T-cell (primary cell): ENCODE measurements around the gene ANO8. TPM values are rescaled to one million over a fixed set of nuclear protein-coding genes. Genes with fewer than 3 reads are reported as not detected.

Source experiments
- ATAC-seq, 4 experiments: fragments of 200-7000 bp in 3 of 4; fragments of 150-1000 bp in 1 of 4; cut with Tn5 transposase; replicated peaks in 1 of 4; 1 replicate in 3 of 4; 2 replicates in 1 of 4; pipeline ENCODE4 v1.10.0; 2021; ENCODE audit warnings: moderate library complexity in 3 of 4, mild to moderate bottlenecking in 2 of 4, moderate number of reproducible peaks in 1 of 4
- CTCF ChIA-PET, 2 donors: fragments of 300-600 bp; sonication (Branson Sonifier 250); formaldehyde crosslinking; loops; one replicate each; lab custom pipeline; 2022; ENCODE audit warnings: antibody characterized with exemption in 2 of 2; lab: Charles Lee
- POLR2A ChIA-PET, 2 donors: fragments of 300-600 bp; sonication (Branson Sonifier 250); formaldehyde crosslinking; loops; one replicate each; lab custom pipeline; 2022; ENCODE audit warnings: antibody characterized with exemption in 2 of 2; lab: Charles Lee
- DNase-seq, 35 experiments: peaks; one replicate each; pipeline versions ENCODE4 v3.0.0 to v3.0.0-alpha.2; 2013 to 2023
- H3K27ac ChIP-seq: one replicate; pipeline ENCODE4 v1.5.1; 2013; ENCODE audit warnings: low read length
- H3K27me3 ChIP-seq, 2 experiments: replicated peaks in 1 of 2; 1 replicate in 1 of 2; 2 replicates in 1 of 2; pipeline versions ENCODE4 v1.6.1 to v1.7.0; 2013; ENCODE audit warnings: low read length in 1 of 2, mixed read lengths in 1 of 2; ENCODE audit not compliant: control insufficient read depth in 2 of 2, insufficient read depth in 2 of 2; ENCODE audit errors: extremely low read depth in 1 of 2
- H3K36me3 ChIP-seq, 2 donors: 1 replicate in 1 of 2; 2 replicates in 1 of 2; pipeline versions ENCODE4 v1.6.1 to v1.7.0; 2013; ENCODE audit warnings: low read length in 1 of 2; ENCODE audit not compliant: control insufficient read depth in 2 of 2, insufficient read depth in 1 of 2; ENCODE audit errors: extremely low read depth in 1 of 2
- H3K4me1 ChIP-seq, 2 experiments: 1 replicate in 1 of 2; 2 replicates in 1 of 2; pipeline versions ENCODE4 v1.6.1 to v1.7.0; 2013; ENCODE audit warnings: low read length in 2 of 2, mixed read lengths in 1 of 2; ENCODE audit not compliant: insufficient read depth in 2 of 2, control insufficient read depth in 1 of 2; ENCODE audit errors: extremely low read depth in 1 of 2
- H3K4me3 ChIP-seq, 2 donors: 1 replicate in 1 of 2; 2 replicates in 1 of 2; pipeline versions ENCODE4 v1.5.1 to v1.7.0; 2013; ENCODE audit warnings: mild to moderate bottlenecking in 2 of 2, low read length in 1 of 2, moderate library complexity in 1 of 2; ENCODE audit not compliant: control insufficient read depth in 1 of 2; ENCODE audit errors: extremely low read depth in 1 of 2
- H3K9me3 ChIP-seq: 2 replicates; pipeline ENCODE4 v1.7.0; 2013
- H3K27ac Mint-ChIP-seq, 2 donors: one replicate each; pipeline ENCODE4 v1.8.0; 2020 to 2021; ENCODE audit warnings: mild to moderate bottlenecking in 2 of 2, mixed read lengths in 2 of 2
- H3K27me3 Mint-ChIP-seq, 2 donors: one replicate each; pipeline ENCODE4 v1.8.0; 2021 to 2022; ENCODE audit warnings: mixed read lengths in 2 of 2
- H3K36me3 Mint-ChIP-seq: one replicate; pipeline ENCODE4 v1.8.0; 2021; ENCODE audit warnings: mixed read lengths
- H3K4me1 Mint-ChIP-seq, 3 donors: one replicate each; pipeline ENCODE4 v1.8.0; 2020 to 2022; ENCODE audit warnings: mixed read lengths in 3 of 3, mild to moderate bottlenecking in 1 of 3
- H3K4me3 Mint-ChIP-seq, 3 donors: one replicate each; pipeline ENCODE4 v1.8.0; 2020 to 2022; ENCODE audit warnings: mild to moderate bottlenecking in 3 of 3, mixed read lengths in 3 of 3, moderate library complexity in 3 of 3
- H3K9me3 Mint-ChIP-seq, 3 donors: one replicate each; pipeline ENCODE4 v1.8.0; 2020 to 2022; ENCODE audit warnings: mixed read lengths in 3 of 3
- WGBS: methylation state at CpG from one replicate; pipeline ENCODE4 v1.1.5; 2013; ENCODE audit warnings: missing lambda C conversion rate; ENCODE audit not compliant: insufficient coverage; 5-methylcytosine and 5-hydroxymethylcytosine counted together
- total RNA-seq, 35 experiments: library from RNA in 6 of 35; stranded (reverse) in 6 of 35; fragments of 120-200 nt in 1 of 35; gene quantifications; one replicate each; pipeline versions ENCODE4 v1.2.1 to v1.2.4 and lab custom pipeline; 2013 to 2026

ANO8 gene
- total RNA-seq, 5 donors from 2014 or later (not counting 1 experiment from before 2014, with no cell fraction given), result 18.3 to 27.4 (median 24.9) TPM

DNA sequence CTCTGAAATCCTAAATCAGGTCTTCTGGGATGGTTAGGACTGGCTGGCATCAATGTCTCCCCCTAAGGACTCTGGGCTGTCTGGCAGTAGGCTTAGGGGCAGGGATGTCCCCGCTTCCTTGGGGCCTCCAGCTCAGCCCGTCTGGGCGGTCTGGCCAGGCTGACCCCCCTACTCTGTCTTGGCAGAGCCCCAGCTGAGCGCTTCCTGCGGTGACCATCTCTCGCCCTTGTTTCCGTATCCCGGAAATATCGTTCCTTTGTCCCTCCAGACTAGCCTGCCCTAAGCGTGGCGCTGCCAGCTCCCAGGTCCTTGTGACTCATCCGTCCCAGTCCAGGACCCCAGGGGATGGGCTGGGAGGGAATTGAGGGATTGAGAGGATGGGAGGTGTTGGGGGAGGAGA, 14.0 kb upstream of the ANO8 start:
- POLR2A ChIA-PET, result no interaction called here
- CTCF ChIA-PET, result no interaction called here
- Histone ChIP-seq H3K27me3 (peaks cover 2 to 61% of the 10 kb centered on the region in 2 experiments), H3K9me3 (no peaks in the 10 kb centered on the region), H3K4me1 (peaks cover 0 to 12% of the 10 kb centered on the region in 2 experiments), H3K27ac (no peak overlapping the region), H3K36me3 (peaks cover 0 to 4% of the 10 kb centered on the region in 2 donors), H3K4me3 (no peak overlapping the region)
- DNase-seq (no peak), ATAC-seq (no peak)
- Mint-ChIP-seq H3K36me3 (no peaks in the 10 kb centered on the region), H3K9me3 (no peaks in the 10 kb centered on the region), H3K4me3 (no peak overlapping the region), H3K4me1 (peaks cover 9 to 15% (median 10%) of the 10 kb centered on the region in 3 donors), H3K27ac (no peak overlapping the region), H3K27me3 (peaks cover 26 to 27% of the 10 kb centered on the region in 2 donors)
- 21% methylated on average over 8 of the region's 12 CpGs for WGBS

DNA sequence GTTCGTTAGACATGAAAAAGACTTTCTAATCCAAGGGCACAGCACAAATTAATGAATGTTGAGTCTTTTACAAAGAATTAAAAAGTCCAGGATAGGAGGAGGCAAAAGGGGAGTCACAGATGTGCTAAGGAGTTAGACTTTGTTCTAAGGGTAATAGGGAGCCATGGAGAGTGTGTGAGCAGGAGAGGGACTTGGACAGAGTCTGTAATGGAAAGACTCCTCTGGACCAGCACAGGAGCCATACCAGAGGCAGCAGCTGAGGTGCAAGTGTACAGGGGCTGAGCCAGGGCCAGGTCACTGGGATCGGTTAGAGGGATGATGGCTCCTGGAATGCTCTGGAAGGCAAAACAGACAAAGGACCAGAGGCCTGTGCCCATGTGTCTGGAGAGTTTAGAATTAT, 13.2 kb upstream of the ANO8 start:
- H3K4me3 ChIP-seq, result no peak overlapping the region
- H3K36me3 ChIP-seq, result peaks cover 0 to 4% of the 10 kb centered on the region in 2 donors
- peaks cover 0 to 12% of the 10 kb centered on the region in 2 experiments for H3K4me1 ChIP-seq
- Mint-ChIP-seq H3K4me3 (no peak overlapping the region), H3K9me3 (no peaks in the 10 kb centered on the region), H3K4me1 (peaks cover 9 to 15% (median 10%) of the 10 kb centered on the region in 3 donors), H3K27me3 (peaks cover 20 to 22% of the 10 kb centered on the region in 2 donors), H3K27ac (no peak overlapping the region), H3K36me3 (no peaks in the 10 kb centered on the region)
- no peak overlapping the region for H3K27ac ChIP-seq
- ChIA-PET CTCF (interaction anchor here (0.9 to 1.6 kb wide), 3 partner anchors 39 to 41 kb away, joined by 3 to 4 read pairs (median 3); partner anchors contain the start of gene DDA1 (in 1 of the 2)), POLR2A (no interaction called here)
- H3K9me3 ChIP-seq, result no peaks in the 10 kb centered on the region
- no CpG with 5 or more reads among the region's 2 CpGs for WGBS
- DNase-seq (no peak), ATAC-seq (no peak)
- H3K27me3 ChIP-seq, result peaks cover 2 to 54% of the 10 kb centered on the region in 2 experiments

DNA sequence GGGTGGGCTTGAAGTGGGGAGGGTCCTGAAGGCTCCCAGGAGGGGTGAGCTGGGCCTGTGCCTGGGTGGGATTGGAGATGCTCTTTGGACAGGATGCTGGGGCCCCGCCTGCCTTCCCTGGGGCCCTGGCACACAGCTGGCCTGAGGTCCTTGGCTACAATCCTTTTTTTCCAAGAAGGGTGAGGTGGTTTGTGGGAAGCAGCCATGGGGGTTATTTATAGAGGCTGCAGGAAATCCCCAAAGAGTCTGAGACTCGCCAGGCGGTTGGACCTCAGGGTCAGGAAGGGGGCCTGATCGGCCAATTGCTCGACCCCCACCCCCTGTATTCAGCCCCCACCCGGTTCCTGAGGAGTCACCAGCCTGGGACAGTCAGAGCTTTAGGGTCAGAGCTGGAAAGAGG, 12.7 kb upstream of the ANO8 start:
- Histone ChIP-seq H3K4me1 (peaks cover 0 to 12% of the 10 kb centered on the region in 2 experiments), H3K27ac (no peak overlapping the region), H3K27me3 (peaks cover 2 to 49% of the 10 kb centered on the region in 2 experiments), H3K9me3 (no peaks in the 10 kb centered on the region), H3K36me3 (peaks cover 0 to 4% of the 10 kb centered on the region in 2 donors), H3K4me3 (no peak overlapping the region)
- peaks cover 20% of the 10 kb centered on the region in 2 donors for H3K27me3 Mint-ChIP-seq
- DNase-seq (no peak), ATAC-seq (no peak)
- H3K4me1 Mint-ChIP-seq, result peaks cover 9 to 15% (median 10%) of the 10 kb centered on the region in 3 donors
- POLR2A ChIA-PET, result no interaction called here
- no peaks in the 10 kb centered on the region for H3K9me3 Mint-ChIP-seq
- CTCF ChIA-PET, result interaction anchor here (0.9 to 1.6 kb wide), 4 partner anchors 37 to 42 kb away, joined by 3 to 4 read pairs (median 4); partner anchors contain the start of gene DDA1 (in 1 of the 2)
- no peaks in the 10 kb centered on the region for H3K36me3 Mint-ChIP-seq
- H3K4me3 Mint-ChIP-seq, result no peak overlapping the region
- no peak overlapping the region for H3K27ac Mint-ChIP-seq
- 57% methylated on average over 2 of the region's 6 CpGs for WGBS

DNA sequence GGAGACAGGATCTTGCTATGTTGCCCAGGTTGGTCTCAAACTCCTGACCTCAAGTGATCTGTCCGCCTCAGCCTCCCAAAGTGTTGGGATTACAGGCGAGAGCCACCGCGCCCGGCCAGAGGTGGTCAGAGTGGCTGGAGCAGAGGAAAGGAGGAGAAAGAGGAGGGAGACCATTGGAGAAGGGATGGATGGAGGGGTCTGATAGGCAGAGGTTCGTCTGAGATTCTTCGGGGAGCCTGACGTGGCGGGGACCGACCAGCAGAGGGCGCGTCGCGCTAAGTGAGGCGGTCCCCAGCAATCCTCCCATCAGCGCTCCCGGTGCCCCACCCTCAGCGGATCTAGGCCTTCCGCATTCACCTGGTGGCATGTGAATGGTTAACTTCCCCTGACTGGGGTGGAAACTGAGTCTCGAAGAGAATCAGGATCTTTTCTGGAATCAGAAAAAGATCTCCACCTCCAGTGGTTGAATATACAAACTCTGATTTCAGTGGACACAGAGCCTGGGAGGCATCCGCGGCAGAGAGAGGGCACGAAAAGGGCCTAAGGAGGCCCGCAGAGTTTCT, 11.5 kb upstream of the ANO8 start:
- Mint-ChIP-seq H3K27me3 (peaks cover 13 to 14% of the 10 kb centered on the region in 2 donors), H3K4me1 (peaks cover 5 to 13% (median 5%) of the 10 kb centered on the region in 3 donors), H3K9me3 (no peaks in the 10 kb centered on the region), H3K36me3 (no peaks in the 10 kb centered on the region), H3K4me3 (no peak overlapping the region), H3K27ac (peak overlapping the region in 1 of 2 donors; percentile 49)
- DNase-seq (peak in 33 of 35 experiments; percentile 27 to 85 (median 64)), ATAC-seq (peak; percentile 94 to 96 (median 96))
- CTCF ChIA-PET, result interaction anchor here (0.6 to 0.7 kb wide), 6 partner anchors 25 to 753 kb away, joined by 3 to 9 read pairs (median 3); no protein-coding TSS in a partner anchor
- POLR2A ChIA-PET, result no interaction called here
- H3K4me1 ChIP-seq, result peaks cover 0 to 7% of the 10 kb centered on the region in 2 experiments
- H3K9me3 ChIP-seq, result no peaks in the 10 kb centered on the region
- H3K27ac ChIP-seq, result no peak overlapping the region
- H3K4me3 ChIP-seq, result no peak overlapping the region
- H3K27me3 ChIP-seq, result peaks cover 2 to 38% of the 10 kb centered on the region in 2 experiments
- H3K36me3 ChIP-seq, result peaks cover 4 to 5% of the 10 kb centered on the region in 2 donors
- 23% methylated on average over 19 of the region's 24 CpGs for WGBS

DNA sequence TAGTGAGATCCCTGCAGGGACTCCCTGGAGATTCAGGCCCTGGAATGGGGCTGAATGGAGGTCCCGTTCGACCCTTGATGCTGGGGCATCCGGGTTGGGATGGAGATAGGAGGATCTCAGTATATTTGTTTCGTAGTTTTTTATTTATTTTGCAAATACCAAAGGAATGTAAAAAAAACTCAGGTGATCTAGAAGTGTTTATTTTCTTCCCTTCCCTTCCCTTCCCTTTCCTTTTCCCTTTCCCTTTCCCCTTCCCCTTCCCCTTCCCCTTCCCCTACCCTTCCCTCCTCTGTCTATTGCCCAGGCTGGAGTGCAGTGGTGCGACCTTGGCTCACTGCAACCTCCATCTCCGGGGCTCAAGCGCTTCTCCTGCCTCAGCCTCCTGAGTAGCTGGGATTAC, 7.2 kb upstream of the ANO8 start:
- Histone ChIP-seq H3K36me3 (peaks cover 4 to 8% of the 10 kb centered on the region in 2 donors), H3K4me3 (no peak overlapping the region), H3K27ac (no peak overlapping the region), H3K4me1 (peaks cover 5 to 23% of the 10 kb centered on the region in 2 experiments), H3K27me3 (peaks cover 0 to 6% of the 10 kb centered on the region in 2 experiments), H3K9me3 (no peaks in the 10 kb centered on the region)
- POLR2A ChIA-PET, result no interaction called here
- Mint-ChIP-seq H3K27me3 (no peaks in the 10 kb centered on the region), H3K4me3 (no peak overlapping the region), H3K36me3 (no peaks in the 10 kb centered on the region), H3K27ac (no peak overlapping the region), H3K4me1 (peaks cover 18 to 26% (median 23%) of the 10 kb centered on the region in 3 donors), H3K9me3 (no peaks in the 10 kb centered on the region)
- ATAC-seq, result no peak
- 100% methylated on average over 3 of the region's 7 CpGs for WGBS
- CTCF ChIA-PET, result no interaction called here
- no peak for DNase-seq

DNA sequence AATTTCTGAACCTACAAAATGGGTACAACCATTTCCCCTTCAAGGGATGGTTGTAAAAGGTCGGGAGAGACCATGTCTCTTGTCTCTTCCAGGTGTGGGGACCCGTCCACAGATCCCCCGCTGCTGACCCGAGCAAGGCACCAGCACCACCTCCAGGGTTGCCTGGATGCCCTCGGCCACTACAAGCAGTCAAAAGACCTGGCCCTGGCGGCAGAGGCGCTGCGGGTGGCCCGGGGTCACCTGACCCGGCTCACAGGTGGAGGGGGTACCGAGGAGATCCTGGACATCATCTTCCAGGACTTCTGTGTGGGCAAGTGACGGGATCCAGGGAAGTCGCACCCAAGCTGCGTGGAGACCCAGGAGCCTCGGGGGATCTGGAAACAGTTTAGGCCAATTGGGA, 6.7 kb upstream of the ANO8 start:
- peaks cover 4 to 8% of the 10 kb centered on the region in 2 donors for H3K36me3 ChIP-seq
- no peaks in the 10 kb centered on the region for H3K36me3 Mint-ChIP-seq
- H3K9me3 Mint-ChIP-seq, result no peaks in the 10 kb centered on the region
- POLR2A ChIA-PET, result no interaction called here
- peaks cover 5 to 27% of the 10 kb centered on the region in 2 experiments for H3K4me1 ChIP-seq
- no peak overlapping the region for H3K27ac ChIP-seq
- no peaks in the 10 kb centered on the region for H3K27me3 Mint-ChIP-seq
- no peak overlapping the region for H3K4me3 ChIP-seq
- no peaks in the 10 kb centered on the region for H3K9me3 ChIP-seq
- no peak overlapping the region for H3K4me3 Mint-ChIP-seq
- DNase-seq (no peak), ATAC-seq (no peak)
- H3K4me1 Mint-ChIP-seq, result peaks cover 19 to 28% (median 25%) of the 10 kb centered on the region in 3 donors
- H3K27me3 ChIP-seq, result peaks cover 0 to 5% of the 10 kb centered on the region in 2 experiments
- CTCF ChIA-PET, result interaction anchor here in 1 of 2 donors (0.7 kb wide), 1 partner anchor 43 kb away, joined by 4 read pairs; no protein-coding TSS in a partner anchor
- 93% methylated on average over 14 of the region's 15 CpGs for WGBS
- H3K27ac Mint-ChIP-seq, result no peak overlapping the region
